Thoracic aorta (tissue), 2 donors: Measurements from ENCODE around the gene KCNMB2. TPM values are rescaled to one million over a fixed set of nuclear protein-coding genes. Genes with fewer than 3 reads are reported as not detected.

ENCODE experiments used
- ATAC-seq: fragments of 150-250 bp; one replicate; pipeline ENCODE4 v1.8.0; 2017; ENCODE audit warnings: low read depth; ENCODE audit not compliant: insufficient number of reproducible peaks, low FRiP score
- DNase-seq: peaks from one replicate; pipeline ENCODE4 v3.0.0-alpha.2; 2020; ENCODE audit warnings: low spot score
- H3K27ac ChIP-seq, 2 donors: fragments of 200-600 bp; sonication (generic); 1 replicate in 1 of 2; 2 replicates in 1 of 2; pipeline ENCODE4 v1.5.1; 2016; ENCODE audit warnings: mild to moderate bottlenecking in 2 of 2, moderate library complexity in 2 of 2
- H3K27me3 ChIP-seq: fragments of 200-600 bp; sonication (generic); replicated peaks from 2 replicates; pipeline ENCODE4 v1.6.0; 2016; ENCODE audit warnings: mild to moderate bottlenecking; ENCODE audit not compliant: insufficient read depth
- H3K36me3 ChIP-seq: fragments of 200-600 bp; sonication (generic); one replicate; pipeline ENCODE4 v1.5.1; 2016
- H3K4me1 ChIP-seq, 2 donors: fragments of 200-600 bp; sonication (generic); 1 replicate in 1 of 2; 2 replicates in 1 of 2; pipeline versions ENCODE4 v1.5.1 to v1.6.0; 2016; ENCODE audit warnings: low read depth in 2 of 2, mild to moderate bottlenecking in 1 of 2; ENCODE audit not compliant: control insufficient read depth in 1 of 2
- H3K4me3 ChIP-seq: fragments of 200-600 bp; sonication (generic); 2 replicates; pipeline ENCODE4 v1.5.1; 2016; ENCODE audit warnings: mild to moderate bottlenecking
- H3K9me3 ChIP-seq: fragments of 200-600 bp; sonication (generic); 2 replicates; pipeline ENCODE4 v1.5.1; 2016
- total RNA-seq, 2 donors: library from RNA; depleted of rRNA; stranded (reverse); fragments of >200 nt; gene quantifications; one replicate each; pipeline versions ENCODE4 v1.1.0 to v1.2.3, GENCODE V29; 2016
- TF ChIP-seq, protein P1 (sequence below): fragments of 200-600 bp; sonication (generic); IDR thresholded peaks from one replicate; pipeline ENCODE4 v1.5.1; 2019; ENCODE audit warnings: antibody characterized with exemption

KCNMB2 gene
- total RNA-seq, 2 donors from 2014 or later = not detected

DNA sequence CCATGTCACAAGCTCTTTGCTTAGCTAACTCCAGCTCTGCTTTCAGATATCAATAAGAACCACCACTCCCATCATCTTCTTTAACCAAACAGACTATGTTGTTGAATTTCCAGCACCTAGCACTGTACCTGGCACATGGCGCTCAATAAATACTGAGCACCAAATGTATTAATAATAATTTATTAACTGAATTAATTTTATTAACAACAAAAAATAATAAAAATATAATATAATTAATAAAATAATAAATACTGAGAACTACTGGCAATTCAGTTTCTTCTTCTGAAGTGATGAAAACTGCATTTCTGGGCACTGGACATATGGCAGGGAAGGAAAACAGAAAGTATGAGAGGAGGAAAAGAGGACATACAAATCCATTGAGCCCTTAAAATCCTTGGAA lies 271.5 kb downstream of the KCNMB2 start:
- Histone ChIP-seq H3K4me1 (no peaks in the 10 kb centered on the region), H3K36me3 (no peaks in the 10 kb centered on the region), H3K27ac (no peak overlapping the region), H3K9me3 (no peaks in the 10 kb centered on the region), H3K4me3 (no peak overlapping the region), H3K27me3 (no peaks in the 10 kb centered on the region)
- TF ChIP-seq, protein P1, sequence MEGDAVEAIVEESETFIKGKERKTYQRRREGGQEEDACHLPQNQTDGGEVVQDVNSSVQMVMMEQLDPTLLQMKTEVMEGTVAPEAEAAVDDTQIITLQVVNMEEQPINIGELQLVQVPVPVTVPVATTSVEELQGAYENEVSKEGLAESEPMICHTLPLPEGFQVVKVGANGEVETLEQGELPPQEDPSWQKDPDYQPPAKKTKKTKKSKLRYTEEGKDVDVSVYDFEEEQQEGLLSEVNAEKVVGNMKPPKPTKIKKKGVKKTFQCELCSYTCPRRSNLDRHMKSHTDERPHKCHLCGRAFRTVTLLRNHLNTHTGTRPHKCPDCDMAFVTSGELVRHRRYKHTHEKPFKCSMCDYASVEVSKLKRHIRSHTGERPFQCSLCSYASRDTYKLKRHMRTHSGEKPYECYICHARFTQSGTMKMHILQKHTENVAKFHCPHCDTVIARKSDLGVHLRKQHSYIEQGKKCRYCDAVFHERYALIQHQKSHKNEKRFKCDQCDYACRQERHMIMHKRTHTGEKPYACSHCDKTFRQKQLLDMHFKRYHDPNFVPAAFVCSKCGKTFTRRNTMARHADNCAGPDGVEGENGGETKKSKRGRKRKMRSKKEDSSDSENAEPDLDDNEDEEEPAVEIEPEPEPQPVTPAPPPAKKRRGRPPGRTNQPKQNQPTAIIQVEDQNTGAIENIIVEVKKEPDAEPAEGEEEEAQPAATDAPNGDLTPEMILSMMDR = no peak
- no peak for ATAC-seq
- no peak for DNase-seq

DNA sequence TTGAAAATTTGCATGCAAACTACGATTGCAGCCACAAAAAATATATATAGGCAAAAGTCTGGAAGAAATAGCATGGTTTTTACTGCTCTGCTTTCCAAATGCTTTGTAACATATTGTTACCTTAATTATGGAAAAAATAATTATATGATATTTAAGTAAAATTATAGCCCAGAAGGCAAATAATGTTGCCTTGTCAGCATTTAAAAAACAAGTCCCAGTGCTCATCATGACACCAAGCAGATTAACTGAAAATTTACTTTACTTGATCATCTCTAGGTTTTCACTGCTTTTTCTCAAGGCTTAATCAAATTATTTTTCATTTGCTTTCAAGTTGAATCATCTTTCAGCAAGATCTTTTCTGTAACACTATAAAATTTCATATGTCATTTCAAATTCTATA lies 272.5 kb downstream of the KCNMB2 start:
- TF ChIP-seq, protein P1 = no peak
- DNase-seq (no peak), ATAC-seq (no peak)
- Histone ChIP-seq H3K27ac (no peak overlapping the region), H3K27me3 (no peaks in the 10 kb centered on the region), H3K36me3 (no peaks in the 10 kb centered on the region), H3K9me3 (no peaks in the 10 kb centered on the region), H3K4me3 (no peak overlapping the region), H3K4me1 (no peaks in the 10 kb centered on the region)

DNA sequence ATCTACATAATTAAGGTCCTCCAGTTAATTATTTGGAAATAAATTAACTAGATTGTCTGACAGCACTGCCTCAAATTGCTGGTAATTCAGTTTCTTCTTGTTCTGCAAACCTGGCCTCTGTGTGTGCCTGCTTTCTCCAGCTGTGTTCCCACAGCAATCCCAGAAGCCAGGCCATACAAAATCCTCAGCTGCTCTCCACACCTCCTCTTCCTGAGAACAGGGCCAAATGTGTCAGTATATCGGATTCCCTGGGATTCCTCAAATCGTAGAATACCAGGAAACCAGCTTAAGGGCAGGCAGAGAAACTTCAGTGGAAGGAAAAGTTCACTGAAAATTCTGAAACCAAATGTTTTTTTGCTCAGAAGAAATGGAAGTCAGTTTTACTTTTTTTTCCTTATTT lies 273.9 kb downstream of the KCNMB2 start:
- DNase-seq (no peak), ATAC-seq (no peak)
- Histone ChIP-seq H3K36me3 (no peaks in the 10 kb centered on the region), H3K4me3 (no peak overlapping the region), H3K27ac (no peak overlapping the region), H3K27me3 (no peaks in the 10 kb centered on the region), H3K4me1 (no peaks in the 10 kb centered on the region), H3K9me3 (no peaks in the 10 kb centered on the region)
- TF ChIP-seq, protein P1 = no peak

DNA sequence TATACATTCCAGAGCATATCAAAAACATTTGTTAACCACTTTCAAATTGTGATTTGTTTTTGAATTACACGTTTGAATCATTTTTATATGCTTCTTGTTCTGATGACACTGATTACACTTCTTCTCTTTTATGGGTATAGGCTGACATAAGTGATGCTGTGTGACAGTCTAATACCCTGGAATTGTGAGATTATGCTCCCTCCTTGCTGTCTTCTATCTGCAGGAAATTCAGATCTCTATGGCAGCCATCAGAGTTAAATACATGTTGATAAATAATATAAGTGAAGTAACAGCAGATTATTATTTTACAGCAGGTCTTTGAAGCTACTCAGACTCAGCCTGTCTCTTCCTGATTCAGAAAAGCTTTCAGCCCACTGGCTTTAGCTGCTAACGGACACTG lies 286.5 kb downstream of the KCNMB2 start:
- peak overlapping the region; percentile 65 to 77 for H3K27ac ChIP-seq

DNA sequence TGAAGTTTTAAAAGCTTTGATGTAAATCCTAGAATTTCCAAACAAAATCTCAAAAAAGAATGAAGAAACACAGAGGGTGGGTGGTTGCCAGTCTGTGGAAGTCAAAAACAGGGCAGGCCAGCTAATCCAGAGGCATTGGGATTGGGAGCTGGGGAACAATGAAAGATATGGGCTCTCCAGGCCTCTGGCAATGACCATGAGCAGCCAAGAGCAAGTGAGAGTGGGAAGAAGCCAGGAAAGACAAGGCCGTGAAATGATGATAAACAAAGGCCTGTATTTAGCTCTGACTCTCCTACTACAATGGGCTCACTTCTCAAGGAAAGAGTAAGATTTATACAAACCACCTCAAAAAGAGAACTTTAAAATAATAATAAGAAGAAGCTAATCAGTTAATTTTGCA lies 286.9 kb downstream of the KCNMB2 start:
- Histone ChIP-seq H3K36me3 (no peaks in the 10 kb centered on the region), H3K4me3 (no peak overlapping the region), H3K9me3 (no peaks in the 10 kb centered on the region), H3K27ac (peak overlapping the region; percentile 65 to 77), H3K4me1 (peaks cover 5 to 17% of the 10 kb centered on the region in 2 donors), H3K27me3 (no peaks in the 10 kb centered on the region)
- ATAC-seq = no peak
- TF ChIP-seq, protein P1 = no peak
- DNase-seq = no peak

More for the DNA sequence above, 286.5 kb downstream of the KCNMB2 start:
- H3K36me3 ChIP-seq = no peaks in the 10 kb centered on the region
- TF ChIP-seq, protein P1 = no peak
- H3K9me3 ChIP-seq = no peaks in the 10 kb centered on the region
- peaks cover 5 to 17% of the 10 kb centered on the region in 2 donors for H3K4me1 ChIP-seq
- H3K27me3 ChIP-seq = no peaks in the 10 kb centered on the region
- ATAC-seq (no peak), DNase-seq (no peak)
- no peak overlapping the region for H3K4me3 ChIP-seq
